GM23248 (cell line): ENCODE data around the gene C1QTNF9.

Experiments used
- EZH2 ChIP-seq: fragments of 200-600 bp; sonication (generic); IDR thresholded peaks from 2 replicates; pipeline ENCODE4 v1.6.1; 2018; ENCODE audit warnings: antibody characterized with exemption, mild to moderate bottlenecking; ENCODE audit not compliant: insufficient read depth, poor library complexity, severe bottlenecking
- EZH2phosphoT487 ChIP-seq: fragments of 200-600 bp; sonication (generic); IDR thresholded peaks from 2 replicates; pipeline ENCODE4 v1.6.1; 2018; ENCODE audit warnings: antibody characterized with exemption, moderate library complexity, mild to moderate bottlenecking, low read depth; ENCODE audit not compliant: insufficient read depth

- TF ChIP-seq EZH2 (no peak), EZH2phosphoT487 (no peak)
Measured at GRCh38 chr13:24355103-24355502, 45.7 kb downstream of the C1QTNF9 start.
